Measurements from ENCODE around the gene MAGED2. TPM values are rescaled to one million over a fixed set of nuclear protein-coding genes. Genes with fewer than 3 reads are reported as not detected.

The MAGED2 gene
- total RNA-seq, 2 experiments from 2014 or later, result 33.9 to 36.0 TPM

- no peak for TF ChIP-seq CTCF (IDR thresholded peaks at IDR 0.05)
- POLR2A ChIA-PET, result no interaction called here
- DNase-seq (no peak), ATAC-seq (no peak)
- Mint-ChIP-seq H3K4me3 (no peak overlapping the region), H3K27me3 (no peaks in the 10 kb centered on the region), H3K36me3 (ENCODE audit: low read depth) (no peaks in the 10 kb centered on the region), H3K9me3 (no peaks in the 10 kb centered on the region), H3K4me1 (ENCODE audit: low read depth) (no peaks in the 10 kb centered on the region), H3K27ac (no peak overlapping the region)
- intact Hi-C loops (cut with micrococcal nuclease), result no loop called here
- CTCF ChIA-PET, result no interaction called here
Observed at GRCh38 chrX:54794028-54794427, 13.5 kb upstream of the MAGED2 start.

GRCh38 chrX:54794795-54795194 lies 12.8 kb upstream of the MAGED2 start:
- Mint-ChIP-seq H3K27me3 (no peaks in the 10 kb centered on the region), H3K27ac (no peak overlapping the region), H3K4me1 (ENCODE audit: low read depth) (no peaks in the 10 kb centered on the region), H3K4me3 (no peak overlapping the region), H3K36me3 (ENCODE audit: low read depth) (no peaks in the 10 kb centered on the region), H3K9me3 (no peaks in the 10 kb centered on the region)
- CTCF ChIA-PET, result no interaction called here
- intact Hi-C loops (cut with micrococcal nuclease), result no loop called here
- no peak for TF ChIP-seq CTCF (IDR thresholded peaks at IDR 0.05)
- POLR2A ChIA-PET, result no interaction called here
- no peak for DNase-seq
- no peak for ATAC-seq

GRCh38 chrX:54798137-54798536 lies 9.4 kb upstream of the MAGED2 start, which contains the start of gene ITIH6:
Gene ITIH6, minus strand, starts transcription at chrX:54798255. Its CDS starts 45 bp downstream, at chrX:54798210.
- no peaks in the 10 kb centered on the region for H3K9me3 Mint-ChIP-seq
- ChIA-PET POLR2A (interaction anchor here (0.8 kb wide), 1 partner anchor 10 kb away, joined by 3 read pairs; no protein-coding TSS in a partner anchor), CTCF (no interaction called here)
- DNase-seq (no peak), ATAC-seq (no peak)
- intact Hi-C loops (cut with micrococcal nuclease), result no loop called here
- no peak for TF ChIP-seq CTCF (IDR thresholded peaks at IDR 0.05)
- H3K36me3 Mint-ChIP-seq (ENCODE audit: low read depth), result no peaks in the 10 kb centered on the region
- no peaks in the 10 kb centered on the region for H3K4me1 Mint-ChIP-seq (ENCODE audit: low read depth)
- H3K4me3 Mint-ChIP-seq, result no peak within 1 kb of the TSS
- no peaks in the 10 kb centered on the region for H3K27me3 Mint-ChIP-seq
- no peak within 1 kb of the TSS for H3K27ac Mint-ChIP-seq

GRCh38 chrX:54799046-54799445 lies 8.5 kb upstream of the MAGED2 start:
- intact Hi-C loops (cut with micrococcal nuclease), result no loop called here
- no peak for DNase-seq
- H3K4me1 Mint-ChIP-seq (ENCODE audit: low read depth), result no peaks in the 10 kb centered on the region
- H3K9me3 Mint-ChIP-seq, result no peaks in the 10 kb centered on the region
- H3K4me3 Mint-ChIP-seq, result no peak overlapping the region
- H3K36me3 Mint-ChIP-seq (ENCODE audit: low read depth), result no peaks in the 10 kb centered on the region
- POLR2A ChIA-PET, result interaction anchor here (0.8 kb wide), 1 partner anchor 9 kb away, joined by 3 read pairs; no protein-coding TSS in a partner anchor
- CTCF ChIA-PET, result no interaction called here
- no peak for ATAC-seq
- TF ChIP-seq CTCF (IDR thresholded peaks at IDR 0.05), result no peak
- no peaks in the 10 kb centered on the region for H3K27me3 Mint-ChIP-seq
- no peak overlapping the region for H3K27ac Mint-ChIP-seq

- DNase-seq (peak; percentile 55), ATAC-seq (peak; percentile 42)
- Mint-ChIP-seq H3K9me3 (no peaks in the 10 kb centered on the region), H3K36me3 (ENCODE audit: low read depth) (peaks cover 6% of the 10 kb centered on the region), H3K27ac (peak overlapping the region; percentile 94), H3K27me3 (no peaks in the 10 kb centered on the region), H3K4me1 (ENCODE audit: low read depth) (peaks cover 9% of the 10 kb centered on the region), H3K4me3 (peak overlapping the region; percentile 89)
- TF ChIP-seq CTCF (IDR thresholded peaks at IDR 0.05), result no peak
- intact Hi-C loops (cut with micrococcal nuclease), result no loop called here
- ChIA-PET CTCF (interaction anchor here (1.3 kb wide), 1 partner anchor 169 kb away, joined by 3 read pairs; no protein-coding TSS in a partner anchor), POLR2A (interaction anchor here (0.7 to 2.0 kb wide), 3 partner anchors 10 to 355 kb away, joined by 3 to 11 read pairs (median 3); no protein-coding TSS in a partner anchor)
Observed at GRCh38 chrX:54808109-54808604, 612 bp downstream of the MAGED2 start.
